Mesenchymal stem cell (in vitro differentiated cells and primary cell): ENCODE results near the gene RBFOX2.

Experiments used
- DNase-seq: peaks from one replicate; pipeline ENCODE4 v3.0.0-alpha.2; 2013
- H2AFZ ChIP-seq: one replicate; pipeline ENCODE4 v1.6.1; 2013; ENCODE audit warnings: low read depth, mild to moderate bottlenecking, control low read depth, inconsistent platforms, low read length, moderate library complexity
- H2AK5ac ChIP-seq: 2 replicates; pipeline ENCODE4 v1.6.1; 2013; ENCODE audit warnings: low read length, moderate library complexity, mild to moderate bottlenecking, inconsistent platforms; ENCODE audit not compliant: severe bottlenecking
- H2BK120ac ChIP-seq: one replicate; pipeline ENCODE4 v1.6.1; 2013; ENCODE audit warnings: low read depth, mild to moderate bottlenecking, inconsistent platforms, low read length, moderate library complexity
- H2BK12ac ChIP-seq, 2 experiments: one replicate each; pipeline ENCODE4 v1.6.1; 2013; ENCODE audit warnings: inconsistent platforms in 2 of 2, low read length in 2 of 2, mild to moderate bottlenecking in 2 of 2, moderate library complexity in 2 of 2, control low read depth in 1 of 2
- H2BK15ac ChIP-seq: one replicate; pipeline ENCODE4 v1.6.1; 2013; ENCODE audit warnings: mild to moderate bottlenecking, low read depth, inconsistent platforms; ENCODE audit not compliant: poor library complexity, severe bottlenecking
- H2BK5ac ChIP-seq: 2 replicates; pipeline ENCODE4 v1.6.1; 2013; ENCODE audit warnings: low read depth, mild to moderate bottlenecking, low read length, control low read depth, inconsistent platforms; ENCODE audit not compliant: poor library complexity, severe bottlenecking
- H3K14ac ChIP-seq, 2 experiments: one replicate each; pipeline ENCODE4 v1.6.1; 2013; ENCODE audit warnings: inconsistent platforms in 2 of 2, low read length in 2 of 2, control low read depth in 1 of 2, mild to moderate bottlenecking in 1 of 2, moderate library complexity in 1 of 2
- H3K18ac ChIP-seq, 2 experiments: one replicate each; pipeline ENCODE4 v1.6.1; 2013; ENCODE audit warnings: inconsistent platforms in 2 of 2, low read length in 2 of 2, control low read depth in 1 of 2, low read depth in 1 of 2, mild to moderate bottlenecking in 1 of 2
- H3K23ac ChIP-seq, 2 experiments: one replicate each; pipeline ENCODE4 v1.6.1; 2013; ENCODE audit warnings: inconsistent platforms in 2 of 2, low read length in 2 of 2, mild to moderate bottlenecking in 2 of 2, moderate library complexity in 2 of 2, control low read depth in 1 of 2
- H3K27ac ChIP-seq: 2 replicates; pipeline ENCODE4 v1.5.1; 2013; ENCODE audit warnings: mild to moderate bottlenecking, moderate library complexity, low read length, control low read depth, inconsistent platforms; ENCODE audit not compliant: poor library complexity, severe bottlenecking
- H3K27me3 ChIP-seq, 2 experiments: 2 replicates each; pipeline versions ENCODE4 v1.6.1 to v1.7.0; 2013; ENCODE audit warnings: low read length in 2 of 2, mild to moderate bottlenecking in 2 of 2, moderate library complexity in 2 of 2, control low read depth in 1 of 2, inconsistent platforms in 1 of 2; ENCODE audit not compliant: control insufficient read depth in 1 of 2, insufficient read depth in 1 of 2
- H3K36me3 ChIP-seq, 2 experiments: 2 replicates each; pipeline versions ENCODE4 v1.6.1 to v1.7.0; 2013; ENCODE audit warnings: low read length in 2 of 2, control low read depth in 1 of 2, inconsistent platforms in 1 of 2, low read depth in 1 of 2, mild to moderate bottlenecking in 1 of 2; ENCODE audit not compliant: insufficient read depth in 2 of 2, control insufficient read depth in 1 of 2
- H3K4ac ChIP-seq, 2 experiments: one replicate each; pipeline ENCODE4 v1.6.1; 2013; ENCODE audit warnings: inconsistent platforms in 2 of 2, low read length in 2 of 2, mild to moderate bottlenecking in 2 of 2, moderate library complexity in 2 of 2, control low read depth in 1 of 2, low read depth in 1 of 2
- H3K4me1 ChIP-seq: 2 replicates; pipeline ENCODE4 v1.6.1; 2013; ENCODE audit warnings: low read depth, low read length, control low read depth; ENCODE audit not compliant: control insufficient read depth, insufficient read depth
- H3K4me2 ChIP-seq: 2 replicates; pipeline ENCODE4 v1.6.1; 2013; ENCODE audit warnings: low read length, mild to moderate bottlenecking, inconsistent platforms; ENCODE audit not compliant: poor library complexity, severe bottlenecking
- H3K4me3 ChIP-seq, 2 experiments: 2 replicates each; pipeline versions ENCODE4 v1.5.1 to v1.7.0; 2013; ENCODE audit warnings: low read length in 2 of 2, mild to moderate bottlenecking in 2 of 2, control low read depth in 1 of 2, low read depth in 1 of 2; ENCODE audit not compliant: insufficient read depth in 1 of 2
- H3K79me1 ChIP-seq: replicated peaks from 2 replicates; pipeline ENCODE4 v1.6.1; 2013; ENCODE audit warnings: mild to moderate bottlenecking, control low read depth, low read length, inconsistent platforms; ENCODE audit not compliant: poor library complexity, severe bottlenecking
- H3K9ac ChIP-seq: 2 replicates; pipeline ENCODE4 v1.7.0; 2013; ENCODE audit warnings: mild to moderate bottlenecking, low read length, moderate library complexity
- H3K9me3 ChIP-seq: 2 replicates; pipeline ENCODE4 v1.7.0; 2013; ENCODE audit warnings: mild to moderate bottlenecking, low read length; ENCODE audit not compliant: control insufficient read depth
- H4K8ac ChIP-seq: one replicate; pipeline ENCODE4 v1.6.1; 2013; ENCODE audit warnings: inconsistent platforms, mild to moderate bottlenecking, low read length, moderate library complexity
- H4K91ac ChIP-seq: one replicate; pipeline ENCODE4 v1.6.1; 2013; ENCODE audit warnings: mild to moderate bottlenecking, low read length, inconsistent platforms
- WGBS: methylation state at CpG from one replicate; pipeline ENCODE4 v1.1.7; 2013; ENCODE audit warnings: mixed read lengths; 5-methylcytosine and 5-hydroxymethylcytosine counted together

RBFOX2 gene

DNA sequence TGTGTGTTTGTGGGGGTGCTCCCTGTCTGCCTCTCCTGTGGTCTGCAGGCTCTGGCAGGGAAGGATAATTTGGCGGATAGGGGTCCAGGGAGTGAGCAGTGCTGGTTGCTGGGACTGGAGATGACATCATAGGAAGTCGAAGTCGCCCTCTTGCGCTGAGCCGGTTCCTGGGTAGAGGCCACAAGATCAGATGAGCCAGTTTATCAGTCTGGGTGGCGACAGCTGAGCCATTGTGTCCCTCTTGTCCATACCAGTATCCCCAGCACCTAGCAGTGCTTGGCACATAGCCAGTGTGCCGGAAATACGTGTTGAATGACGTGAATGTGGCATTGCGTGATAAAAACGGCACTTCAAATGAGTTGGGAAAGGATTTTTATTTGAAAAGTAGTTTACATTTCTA, 301.2 kb downstream of the RBFOX2 start:
- 87% methylated on average over 6 of the region's 11 CpGs for WGBS

DNA sequence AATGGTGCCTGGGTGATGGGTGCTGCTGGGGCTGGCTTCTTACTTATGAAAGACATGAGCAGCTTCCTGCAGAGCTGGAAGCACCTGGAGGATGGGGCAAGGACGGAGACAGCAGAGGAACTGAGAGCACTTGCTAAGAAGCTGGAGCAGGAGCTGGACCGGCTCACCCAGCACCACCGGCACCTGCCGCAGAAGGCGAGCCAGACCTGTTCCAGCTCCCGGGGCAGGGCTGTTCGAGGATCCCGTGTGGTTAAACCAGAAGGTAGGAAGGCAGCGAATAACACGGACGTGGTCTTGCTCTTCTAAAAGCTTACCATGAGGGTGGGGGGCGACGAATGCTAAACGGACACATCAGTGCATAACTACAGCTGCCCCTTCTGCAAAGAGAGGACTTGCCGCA, 301.7 kb downstream of the RBFOX2 start:
- Histone ChIP-seq H2BK5ac (no peak overlapping the region), H3K23ac (peak overlapping the region in 1 of 2 experiments; percentile 92), H3K4me3 (no peak overlapping the region), H4K8ac (no peak overlapping the region), H3K27ac (no peak overlapping the region), H2BK12ac (no peak overlapping the region), H3K79me1 (no peaks in the 10 kb centered on the region), H2AFZ (no peak overlapping the region), H3K36me3 (peaks cover 0 to 3% of the 10 kb centered on the region in 2 experiments), H2AK5ac (no peak overlapping the region), H3K9ac (no peak overlapping the region), H3K4me2 (no peak overlapping the region), H3K4me1 (peaks cover 5% of the 10 kb centered on the region), H3K18ac (no peak overlapping the region), H3K4ac (no peak overlapping the region), H2BK15ac (no peak overlapping the region), H3K14ac (no peak overlapping the region), H3K27me3 (no peaks in the 10 kb centered on the region), H4K91ac (no peak overlapping the region), H2BK120ac (no peak overlapping the region), H3K9me3 (no peaks in the 10 kb centered on the region)
- WGBS: 95% methylated on average over 15 of the region's 15 CpGs
- DNase-seq: no peak

More for the DNA sequence above, 301.2 kb downstream of the RBFOX2 start:
- H2BK120ac ChIP-seq: no peak overlapping the region
- H3K36me3 ChIP-seq: peaks cover 0 to 3% of the 10 kb centered on the region in 2 experiments
- H3K4ac ChIP-seq: no peak overlapping the region
- H4K91ac ChIP-seq: no peak overlapping the region
- no peak for DNase-seq
- no peak overlapping the region for H2BK15ac ChIP-seq
- H2BK12ac ChIP-seq: no peak overlapping the region
- peak overlapping the region in 1 of 2 experiments; percentile 36 for H3K14ac ChIP-seq
- H3K4me2 ChIP-seq: no peak overlapping the region
- no peaks in the 10 kb centered on the region for H3K27me3 ChIP-seq
- H2AFZ ChIP-seq: no peak overlapping the region
- H3K18ac ChIP-seq: peak overlapping the region in 1 of 2 experiments; percentile 48
- no peak overlapping the region for H3K27ac ChIP-seq
- peaks cover 5% of the 10 kb centered on the region for H3K4me1 ChIP-seq
- H3K79me1 ChIP-seq: no peaks in the 10 kb centered on the region
- no peak overlapping the region for H3K4me3 ChIP-seq
- no peak overlapping the region for H3K23ac ChIP-seq
- H4K8ac ChIP-seq: no peak overlapping the region
- no peaks in the 10 kb centered on the region for H3K9me3 ChIP-seq
- H2BK5ac ChIP-seq: no peak overlapping the region
- no peak overlapping the region for H3K9ac ChIP-seq
- no peak overlapping the region for H2AK5ac ChIP-seq

- Histone ChIP-seq H3K27ac (no peak overlapping the region), H3K18ac (no peak overlapping the region), H4K8ac (no peak overlapping the region), H3K4me1 (peaks cover 5% of the 10 kb centered on the region), H3K14ac (no peak overlapping the region), H4K91ac (no peak overlapping the region), H2BK5ac (no peak overlapping the region), H3K27me3 (no peaks in the 10 kb centered on the region), H3K9me3 (no peaks in the 10 kb centered on the region), H3K23ac (no peak overlapping the region), H2BK12ac (no peak overlapping the region), H3K4ac (no peak overlapping the region), H3K9ac (no peak overlapping the region), H3K4me2 (no peak overlapping the region), H2AFZ (no peak overlapping the region), H2AK5ac (no peak overlapping the region), H3K79me1 (no peaks in the 10 kb centered on the region), H3K4me3 (no peak overlapping the region), H2BK15ac (no peak overlapping the region), H2BK120ac (no peak overlapping the region), H3K36me3 (no peaks in the 10 kb centered on the region)
- WGBS: 90% methylated on average over 6 of the region's 6 CpGs
- DNase-seq: no peak
Measured at GRCh38 chr22:35726398-35726797, 302.2 kb downstream of the RBFOX2 start.

DNA sequence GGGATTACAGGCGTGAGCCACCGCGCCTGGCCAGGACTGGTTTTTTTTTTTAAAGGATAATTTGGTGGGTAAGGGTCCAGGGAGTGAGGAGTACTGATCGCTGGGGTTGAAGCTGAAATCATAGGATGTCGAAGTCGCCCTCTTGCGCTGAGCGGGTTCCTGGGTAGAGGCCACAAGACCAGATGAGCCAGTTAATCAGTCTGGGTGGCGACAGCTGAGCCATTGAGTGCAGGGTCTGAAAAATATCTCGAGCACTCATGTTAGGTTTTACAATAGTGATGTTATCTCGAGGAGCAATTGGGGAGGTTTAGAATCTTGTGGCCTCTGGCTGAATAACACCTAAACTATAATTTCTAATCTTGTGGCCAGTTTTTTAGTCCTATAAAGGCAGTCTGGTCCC, 303.1 kb downstream of the RBFOX2 start:
- no peak overlapping the region for H3K4me2 ChIP-seq
- no peak overlapping the region for H2BK15ac ChIP-seq
- no peaks in the 10 kb centered on the region for H3K36me3 ChIP-seq
- DNase-seq: no peak
- no peak overlapping the region for H3K9ac ChIP-seq
- no peak overlapping the region for H4K8ac ChIP-seq
- no peak overlapping the region for H3K14ac ChIP-seq
- H3K18ac ChIP-seq: no peak overlapping the region
- no peak overlapping the region for H3K4ac ChIP-seq
- H3K27ac ChIP-seq: no peak overlapping the region
- WGBS: 97% methylated on average over 9 of the region's 11 CpGs
- peaks cover 5% of the 10 kb centered on the region for H3K4me1 ChIP-seq
- no peaks in the 10 kb centered on the region for H3K79me1 ChIP-seq
- no peak overlapping the region for H3K4me3 ChIP-seq
- H3K27me3 ChIP-seq: no peaks in the 10 kb centered on the region
- no peak overlapping the region for H2BK12ac ChIP-seq
- no peak overlapping the region for H2AK5ac ChIP-seq
- H3K23ac ChIP-seq: no peak overlapping the region
- no peaks in the 10 kb centered on the region for H3K9me3 ChIP-seq
- no peak overlapping the region for H2AFZ ChIP-seq
- H4K91ac ChIP-seq: no peak overlapping the region
- H2BK5ac ChIP-seq: no peak overlapping the region
- H2BK120ac ChIP-seq: no peak overlapping the region
